ENCODE measurements around the gene FYTTD1.

The FYTTD1 gene

DNA sequence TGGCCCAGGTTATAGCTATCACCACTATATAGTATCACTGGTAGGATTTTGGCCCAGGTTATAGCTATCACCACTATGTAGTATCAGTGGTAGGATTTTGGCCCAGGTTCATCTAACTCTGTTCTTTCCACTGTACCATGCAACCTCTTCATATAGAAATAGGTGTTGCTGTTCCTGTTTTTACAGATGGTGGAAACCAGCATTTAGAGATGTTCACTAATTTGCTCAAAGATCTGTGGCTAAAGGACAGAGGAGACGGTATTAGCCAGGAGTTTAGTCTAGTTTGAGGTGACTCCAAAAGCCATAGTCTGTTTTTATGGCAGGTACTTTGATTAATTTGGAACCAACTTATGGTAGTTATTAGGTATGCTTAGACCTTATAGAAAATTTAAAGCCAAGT lies 44.4 kb downstream of the FYTTD1 start:
- no peak for DNase-seq

DNA sequence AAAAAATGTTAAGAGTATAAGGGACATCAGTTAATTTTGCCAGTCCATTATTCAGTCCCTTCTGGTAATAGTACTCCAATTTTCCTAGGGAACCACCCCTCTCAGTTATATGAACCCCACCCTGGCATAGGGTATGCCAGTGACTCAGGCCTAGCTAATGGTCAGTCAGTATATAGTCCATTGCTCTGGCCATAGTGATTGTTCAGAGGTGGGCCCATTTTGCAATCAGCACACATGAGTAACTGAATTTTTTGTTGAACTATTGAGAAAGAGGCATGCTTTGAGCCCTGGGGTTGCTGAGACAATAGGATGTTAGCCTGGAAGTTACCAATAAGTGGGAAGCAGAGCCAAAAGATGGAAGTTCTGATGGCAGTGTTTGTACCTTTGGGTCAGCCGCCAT lies 45.5 kb downstream of the FYTTD1 start:
- no peak for DNase-seq

DNA sequence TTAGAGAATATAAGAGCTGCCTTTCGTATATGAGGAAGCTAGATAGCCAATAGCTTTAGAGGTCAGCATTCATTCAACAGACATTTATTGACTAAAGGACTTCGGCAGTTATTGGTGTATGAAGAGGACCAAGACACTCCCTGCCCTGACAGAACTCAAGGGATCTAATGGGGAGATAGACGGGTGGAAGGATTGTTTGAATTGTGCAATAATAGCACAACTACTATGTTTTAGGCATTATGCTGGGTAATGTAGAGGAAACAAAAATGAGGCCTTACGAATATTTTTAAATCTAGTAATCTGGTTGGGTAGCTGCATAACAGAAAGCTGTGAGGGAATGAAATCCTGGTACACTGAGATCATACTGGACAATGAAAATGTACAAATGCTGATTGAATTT lies 46.4 kb downstream of the FYTTD1 start:
- no peak for DNase-seq

DNA sequence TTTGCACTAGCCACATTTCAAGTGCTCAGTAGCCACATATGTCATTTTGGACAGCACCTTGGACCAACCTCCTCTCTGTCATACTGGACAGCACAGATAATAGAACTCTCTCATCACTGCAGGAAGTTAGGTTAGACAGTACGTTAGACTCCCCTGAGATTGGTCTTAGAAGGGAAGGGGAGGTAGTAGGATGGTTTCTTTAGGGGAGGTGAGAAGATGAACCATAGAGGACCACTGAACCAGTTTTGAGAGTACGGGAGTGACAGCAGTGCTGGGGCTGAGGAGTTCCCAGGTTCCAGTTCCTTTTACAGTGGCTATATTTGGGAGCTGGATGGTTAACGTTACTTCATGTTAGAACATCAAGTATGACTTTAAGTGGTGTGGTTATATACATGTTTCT lies 49.2 kb downstream of the FYTTD1 start:
- DNase-seq, result no peak

DNA sequence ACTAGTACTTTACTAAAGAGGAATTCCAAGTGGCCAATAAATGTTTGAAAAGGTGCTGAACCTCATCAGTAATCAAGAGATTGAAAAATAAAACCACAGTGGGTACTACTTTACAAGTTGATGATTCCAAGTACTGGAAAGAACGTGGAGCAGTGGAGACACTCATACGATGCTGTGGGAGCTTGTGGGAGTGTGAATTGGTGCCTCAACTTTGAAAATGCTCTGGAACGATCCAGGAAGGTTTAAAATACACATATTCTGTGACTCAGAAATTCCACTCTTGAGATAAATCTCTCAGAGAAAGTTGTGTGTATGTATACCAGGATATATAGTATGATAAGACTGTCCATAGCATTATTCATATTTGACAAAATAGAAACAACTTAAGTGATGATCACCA lies 50.7 kb downstream of the FYTTD1 start:
- no peak for DNase-seq

DNA sequence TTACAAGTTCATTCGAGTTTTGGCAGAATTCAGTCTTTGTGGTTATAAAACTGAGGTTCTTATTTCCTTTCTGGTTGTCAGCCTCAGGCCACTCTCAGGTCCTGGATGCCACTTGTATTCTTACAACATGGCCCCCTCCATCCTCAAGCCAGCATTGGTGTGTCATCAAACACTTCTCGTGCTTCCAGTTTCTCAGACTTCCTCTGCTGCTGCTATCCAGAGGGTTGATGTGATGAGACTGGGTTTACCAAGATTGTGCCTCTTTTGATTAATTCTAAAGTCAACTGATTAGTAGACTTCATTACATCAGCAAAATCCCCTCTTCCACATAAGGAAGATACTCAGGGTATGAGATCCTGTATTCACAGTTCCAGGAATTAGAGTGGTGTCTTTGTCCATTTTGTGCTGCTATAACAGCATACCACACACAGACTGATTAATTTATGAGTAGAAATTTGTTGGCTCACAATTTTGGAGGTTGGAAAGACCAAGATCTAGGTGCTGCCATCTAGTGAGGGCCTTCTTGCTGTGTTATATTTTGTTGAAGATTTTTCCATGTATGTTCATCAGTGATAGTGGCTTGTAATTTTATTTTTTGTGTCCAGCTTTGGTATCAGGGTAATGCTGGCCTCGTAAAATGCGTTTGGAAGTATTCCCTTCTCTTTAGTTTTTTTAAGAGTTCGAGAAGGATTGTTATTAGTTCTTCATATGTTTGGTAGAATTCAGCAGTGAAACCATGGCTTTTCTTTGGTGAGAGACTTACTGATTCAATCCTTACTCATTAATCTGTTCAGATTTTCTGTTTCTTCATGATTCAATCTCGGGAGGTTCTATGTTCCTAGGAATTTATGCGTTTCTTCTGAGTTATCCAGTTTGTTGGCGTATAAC lies 52.5 kb downstream of the FYTTD1 start:
- no peak for DNase-seq

DNA sequence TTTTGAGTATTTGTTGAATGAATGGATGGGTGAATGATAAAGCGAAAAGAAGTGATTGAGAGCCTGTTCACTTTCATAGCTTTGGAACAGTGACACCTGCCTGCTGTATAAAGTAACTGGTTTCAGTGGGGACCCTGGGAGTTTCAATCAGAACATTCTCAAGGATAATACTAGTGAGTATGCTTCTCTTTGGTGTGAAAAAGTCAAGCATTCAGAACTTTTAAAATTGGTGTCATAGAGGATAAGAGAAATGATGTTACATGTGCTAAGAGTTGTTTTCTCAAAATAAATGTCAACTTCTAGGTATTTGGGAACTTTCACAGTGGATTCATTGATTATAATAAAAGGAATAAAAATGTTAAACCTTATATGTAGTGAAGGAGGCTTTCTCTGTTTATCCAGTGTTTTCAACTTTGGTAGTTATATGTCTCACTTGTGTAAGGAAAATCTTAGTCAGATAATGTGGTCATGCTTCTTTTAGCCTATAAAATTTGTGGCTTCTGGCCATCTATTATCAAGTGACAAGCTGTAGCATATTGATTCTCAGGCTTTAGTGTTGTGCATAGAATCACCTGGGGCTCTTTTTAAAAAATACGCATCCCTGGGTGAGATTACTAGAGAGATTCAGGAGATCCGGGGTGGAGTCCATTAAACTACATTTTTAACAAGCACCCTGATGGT lies 53.2 kb downstream of the FYTTD1 start:
- DNase-seq, result no peak

DNA sequence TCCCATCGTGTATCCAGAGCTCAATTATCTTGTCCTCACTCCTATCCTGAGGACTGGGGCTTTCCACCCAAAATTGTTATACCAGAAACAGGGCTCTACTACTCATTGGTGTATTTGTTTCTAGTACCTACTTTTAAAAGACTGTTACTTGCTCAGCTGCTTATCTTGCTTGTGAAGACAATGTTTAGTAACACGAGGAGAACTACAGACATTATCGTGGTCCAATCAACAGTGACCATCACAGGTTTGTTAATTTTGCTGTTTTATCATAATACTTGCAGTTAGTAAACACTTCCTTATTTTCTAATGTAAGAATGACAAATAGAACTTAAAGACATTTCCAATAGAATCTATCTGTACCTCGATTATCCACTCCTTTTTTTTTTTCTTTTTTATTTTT lies 54.8 kb downstream of the FYTTD1 start:
- no peak for DNase-seq

DNA sequence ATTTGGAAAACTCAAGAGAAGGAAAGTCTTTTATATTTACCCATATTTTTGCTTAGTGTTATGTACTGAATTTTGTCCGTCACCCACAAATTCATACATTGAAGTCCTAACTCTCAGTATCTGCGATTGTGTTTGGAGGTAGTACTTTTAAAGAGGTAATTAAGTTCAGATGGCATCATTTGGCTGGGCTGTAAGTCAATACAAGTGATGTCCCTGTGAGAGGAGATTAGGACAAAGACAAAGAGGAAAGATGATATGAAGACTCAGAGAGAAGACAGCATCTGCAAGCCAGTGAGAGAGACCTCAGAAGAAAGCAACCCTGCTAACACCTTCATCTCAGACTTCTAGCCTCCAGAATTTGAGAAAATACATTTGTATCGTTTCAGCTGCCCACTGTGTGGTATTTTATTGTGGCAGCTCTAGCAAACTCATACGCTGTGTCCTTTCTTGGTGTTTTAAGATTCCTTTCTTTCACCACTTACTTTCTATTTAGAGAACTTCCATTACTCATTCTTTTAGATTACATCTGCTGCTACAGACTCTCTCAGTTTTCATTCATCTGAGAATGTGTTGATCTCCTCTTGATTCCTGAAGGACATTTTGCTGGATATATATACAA lies 58.4 kb downstream of the FYTTD1 start:
- no peak for DNase-seq

DNA sequence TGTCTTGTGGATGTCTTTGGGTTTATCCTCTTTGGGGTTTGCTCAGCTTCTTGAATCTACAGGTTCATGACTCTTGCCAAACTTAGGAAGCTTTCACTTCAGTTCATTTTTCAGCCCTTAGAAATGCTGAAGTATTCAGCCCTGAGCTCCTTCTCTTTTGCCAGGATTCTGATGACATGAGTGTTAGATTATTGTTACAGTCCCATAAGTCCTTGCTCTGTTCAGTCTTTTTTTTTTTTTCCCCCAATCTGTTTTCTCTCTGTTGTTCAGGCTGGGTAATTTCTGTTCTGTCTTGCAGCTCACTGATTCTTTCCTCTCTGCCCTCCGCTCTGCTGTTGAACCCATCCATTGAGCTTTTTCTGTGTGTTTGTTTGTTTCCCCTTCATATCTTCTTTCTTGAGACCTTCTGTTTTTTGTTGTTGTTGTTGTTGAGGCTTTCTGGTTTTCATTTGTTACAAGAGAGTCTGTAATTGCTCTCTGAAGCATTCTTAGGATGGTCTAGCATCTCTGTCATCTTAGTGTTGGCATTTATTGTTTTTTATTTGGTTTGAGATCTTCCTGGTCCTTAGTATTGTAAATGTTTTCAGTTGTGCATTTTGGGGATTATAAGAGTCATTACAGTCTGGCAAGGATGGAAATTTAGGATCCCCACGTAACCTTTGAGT lies 59.8 kb downstream of the FYTTD1 start:
- DNase-seq, result no peak

DNA sequence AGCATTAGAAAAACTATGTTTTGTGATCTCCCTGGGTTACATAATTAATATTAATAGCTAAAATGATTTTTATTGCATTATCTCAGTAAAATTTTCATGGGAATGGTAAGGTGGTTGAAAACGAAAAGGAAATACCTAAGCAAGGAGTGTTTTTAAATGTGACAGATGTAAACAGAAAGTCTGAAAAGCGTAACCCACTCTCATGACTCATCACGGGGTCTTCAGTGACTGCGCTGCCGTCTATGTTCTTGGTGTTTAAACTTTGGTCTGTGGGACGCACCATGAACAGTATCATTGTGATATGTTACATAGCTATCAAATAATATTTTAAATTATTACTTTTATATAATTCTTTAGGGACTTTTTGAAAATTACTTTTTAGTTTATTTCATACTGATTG lies 61.2 kb downstream of the FYTTD1 start:
- DNase-seq, result no peak

DNA sequence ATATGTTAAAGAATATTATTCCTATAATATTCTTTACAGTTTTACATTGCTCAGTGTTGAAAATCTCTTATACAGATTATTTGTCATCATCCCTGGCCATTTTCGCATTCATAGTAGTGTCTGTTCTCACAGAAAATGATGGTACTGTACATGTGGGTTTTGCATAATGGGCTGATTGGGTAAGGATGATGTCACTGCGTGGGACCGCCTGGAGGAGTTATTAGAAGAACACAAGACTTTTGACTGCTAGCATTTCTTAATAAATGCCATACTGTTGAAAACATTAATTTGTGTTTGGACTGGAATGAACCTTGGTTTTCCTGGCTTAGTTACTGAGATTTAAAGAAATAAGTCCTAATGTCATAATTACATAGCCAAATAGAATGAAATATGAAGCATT lies 61.7 kb downstream of the FYTTD1 start:
- DNase-seq, result no peak

DNA sequence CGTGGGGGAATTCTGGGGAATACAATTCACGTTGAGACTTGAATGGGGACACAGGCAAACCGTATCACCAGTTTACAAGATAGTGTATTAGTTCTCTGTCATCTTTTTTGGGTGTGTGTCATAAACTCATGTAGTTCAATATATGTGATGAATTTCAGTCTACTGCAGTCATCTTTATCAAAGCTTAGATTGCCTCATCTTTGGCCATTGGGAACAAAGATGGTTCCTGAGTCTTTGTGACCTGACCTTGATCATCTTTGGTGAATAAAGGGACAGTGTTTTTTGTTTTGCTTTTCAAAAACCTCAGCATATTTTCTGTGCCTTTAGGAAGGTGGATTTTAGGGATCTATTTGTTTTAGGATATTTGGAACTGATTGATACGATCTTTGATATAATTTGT lies 64.7 kb downstream of the FYTTD1 start:
- DNase-seq, result no peak

DNA sequence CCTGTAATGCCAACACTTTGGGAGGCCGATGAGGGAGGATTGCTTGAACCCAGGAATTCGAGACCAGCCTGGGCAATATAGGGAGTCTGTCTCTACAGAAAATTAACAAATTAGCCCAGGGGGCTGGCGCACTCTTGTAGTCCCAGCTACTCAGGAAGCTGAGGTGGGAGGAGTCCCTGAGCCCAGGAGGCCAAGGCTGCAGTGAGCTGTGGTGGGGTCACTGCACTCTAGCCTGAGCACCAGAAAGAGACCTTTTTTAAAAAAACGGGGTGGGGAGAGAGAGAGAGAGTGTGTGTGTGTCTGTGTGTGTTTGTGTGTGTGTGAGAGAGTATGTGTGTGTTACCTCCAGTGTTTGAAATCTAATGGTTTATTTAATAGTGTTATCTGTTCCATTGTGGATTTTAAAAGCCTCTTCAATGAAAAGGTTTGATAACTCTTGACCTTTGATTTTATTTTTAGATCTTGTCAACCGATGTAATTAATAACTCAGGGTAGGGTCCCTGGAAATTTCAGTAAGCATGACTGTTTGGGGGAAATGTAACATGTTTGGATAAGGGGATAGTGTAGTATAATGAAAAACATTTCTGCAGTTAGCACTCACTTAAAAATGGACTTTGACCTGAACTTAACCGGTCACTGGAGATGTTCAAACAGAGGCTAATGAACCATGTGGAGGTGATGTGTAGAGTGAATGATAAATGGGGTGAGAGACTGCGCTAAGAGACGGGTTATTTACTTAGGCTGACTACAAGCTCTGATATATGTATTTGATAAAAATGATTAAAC lies 71.1 kb downstream of the FYTTD1 start:
- DNase-seq, result no peak

DNA sequence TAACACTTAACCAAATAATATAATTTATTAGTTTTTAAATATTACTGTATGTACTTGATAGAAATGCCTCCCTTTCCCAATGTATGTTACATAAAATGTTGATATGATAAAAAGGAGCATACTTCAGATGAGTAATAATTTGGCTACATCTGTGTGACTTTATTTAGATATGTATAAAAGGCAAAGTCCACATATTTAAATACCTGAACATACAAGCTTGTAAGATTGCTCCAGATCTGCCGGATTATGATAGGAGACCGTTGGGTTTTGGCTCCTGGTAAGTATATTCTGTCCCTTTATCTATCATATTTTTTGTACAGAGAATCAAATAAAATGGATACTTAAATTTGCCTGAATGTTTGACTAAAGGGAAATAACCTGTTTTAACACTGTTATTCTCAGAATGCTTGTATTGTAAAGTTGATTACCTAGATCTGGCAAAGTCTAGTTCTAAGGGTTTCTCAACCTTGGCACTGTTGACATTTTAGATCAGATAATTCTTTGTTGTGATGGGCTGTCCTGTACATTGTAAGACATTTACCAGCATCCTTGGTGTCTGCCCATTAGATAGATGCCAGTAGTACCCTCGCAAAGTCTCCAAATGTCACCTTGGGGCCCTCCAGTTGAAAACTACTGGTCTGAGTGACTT lies 79.8 kb downstream of the FYTTD1 start:
- DNase-seq, result no peak

DNA sequence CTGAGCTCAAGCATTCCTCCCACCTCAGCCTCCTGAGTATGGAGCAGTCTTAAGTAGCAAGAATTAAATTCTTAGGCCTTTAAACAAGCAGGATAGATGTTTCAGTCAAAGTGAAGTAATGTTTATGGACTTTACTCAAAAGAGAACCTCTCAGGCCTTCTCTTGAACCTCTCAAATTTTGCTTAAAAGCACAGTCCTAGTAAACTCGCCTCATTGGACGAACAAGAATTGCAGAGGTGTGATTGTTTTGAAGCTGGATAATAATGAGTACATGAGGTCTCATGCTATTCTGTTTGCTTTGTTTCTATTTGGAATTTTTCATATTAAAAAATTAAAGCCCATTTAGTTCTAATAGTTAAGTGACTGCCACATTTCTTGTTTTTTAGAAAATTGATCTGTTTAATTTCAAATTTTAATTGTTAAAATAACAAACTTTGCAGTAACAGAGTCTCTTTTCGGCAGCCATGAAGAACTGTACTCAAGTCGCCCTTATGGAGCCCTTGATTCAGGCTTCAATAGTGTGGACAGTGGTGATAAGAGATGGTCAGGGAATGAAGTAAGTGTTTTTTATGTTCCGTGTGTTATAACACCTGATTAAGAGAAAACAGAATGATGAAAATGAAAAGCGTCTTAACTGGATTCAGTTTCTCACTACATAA lies 80.8 kb downstream of the FYTTD1 start:
- DNase-seq, result no peak

DNA sequence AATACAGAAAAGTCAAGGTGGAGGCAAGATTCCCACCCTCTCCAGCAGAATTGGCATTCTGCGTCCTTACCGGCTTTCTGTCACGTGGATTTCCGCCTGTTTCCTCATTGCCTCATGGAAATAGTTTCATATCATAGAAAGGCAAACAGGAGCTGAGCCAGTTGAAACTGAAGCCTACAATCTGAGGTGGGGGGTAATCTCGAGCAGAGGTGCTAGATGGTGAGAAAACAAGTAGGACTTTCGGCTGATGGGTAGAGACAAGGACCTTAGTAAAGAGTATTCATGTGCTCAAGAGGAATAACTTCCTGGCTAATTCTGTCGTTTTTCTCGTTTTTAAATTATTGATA lies 81.3 kb downstream of the FYTTD1 start:
- no peak for DNase-seq

DNA sequence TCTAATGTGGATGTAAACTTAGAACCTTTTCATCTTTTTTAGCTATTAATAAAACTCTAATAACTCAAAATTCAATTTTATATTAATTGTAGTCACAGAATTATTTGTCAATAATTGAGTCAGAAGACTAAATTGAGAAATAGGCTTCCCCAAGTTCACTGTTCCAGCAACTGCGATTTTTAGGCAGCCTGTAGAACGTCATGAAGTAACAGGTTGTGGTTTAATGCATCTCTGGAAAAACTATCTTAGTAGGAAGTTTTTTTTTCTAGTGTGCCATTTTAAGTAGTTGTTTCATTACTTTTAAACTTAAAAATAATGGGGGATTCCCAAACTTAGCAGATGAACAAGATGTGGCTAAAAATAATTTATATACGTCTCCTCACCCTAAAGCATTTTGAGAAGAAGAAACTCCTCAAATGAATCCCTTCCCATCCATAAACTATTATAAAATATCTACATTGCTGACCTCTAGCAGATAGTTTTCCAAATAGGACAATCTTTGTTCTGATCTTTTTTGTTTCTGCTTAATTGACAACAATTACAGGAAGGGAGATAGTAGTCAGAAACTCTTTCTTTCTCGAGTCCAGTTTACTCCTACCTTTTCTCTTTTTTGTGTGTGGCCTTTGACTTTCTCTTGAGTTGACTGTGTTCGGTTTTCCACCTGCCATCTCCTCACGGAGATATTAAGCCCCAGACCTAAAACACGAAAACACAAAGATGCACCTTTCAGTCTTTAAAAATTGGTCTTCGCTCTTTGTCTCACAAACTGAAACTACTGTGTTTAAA lies 84.4 kb downstream of the FYTTD1 start:
- DNase-seq, result no peak

DNA sequence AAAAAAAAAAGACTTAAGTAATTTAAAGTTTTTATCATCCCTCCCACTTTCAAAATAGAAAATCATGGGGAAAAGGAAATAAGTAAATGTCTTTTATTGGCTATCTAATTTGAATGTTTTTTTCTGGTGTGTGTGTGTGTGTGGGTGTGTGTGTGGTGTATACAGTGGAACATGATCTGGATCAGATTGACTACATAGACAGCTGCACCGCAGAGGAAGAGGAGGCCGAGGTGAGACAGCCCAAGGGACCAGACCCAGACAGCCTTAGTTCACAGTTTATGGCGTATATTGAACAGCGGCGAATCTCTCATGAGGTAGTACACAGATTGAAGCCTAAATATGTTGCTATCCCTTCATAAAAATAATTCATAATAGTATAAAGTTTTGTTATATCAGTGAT lies 85.8 kb downstream of the FYTTD1 start:
- no peak for DNase-seq

DNA sequence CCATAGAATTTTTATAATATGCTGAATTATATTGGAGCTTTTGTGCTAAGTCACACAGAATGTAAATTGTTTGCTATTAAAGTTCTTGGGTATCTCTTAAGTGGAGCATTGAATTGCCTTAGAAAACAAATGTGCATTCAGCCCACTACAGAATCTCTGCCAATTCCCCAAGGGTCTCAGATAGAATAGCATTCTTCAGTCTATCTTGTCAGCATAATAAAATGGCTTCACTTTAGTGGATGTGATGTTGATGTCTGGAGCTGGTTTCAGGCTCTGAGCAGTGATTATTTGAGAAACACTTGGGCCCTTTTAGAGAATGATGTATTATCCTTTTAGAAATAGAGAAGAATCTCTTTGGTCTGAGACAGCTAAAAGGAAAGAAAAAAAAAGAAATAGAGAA lies 86.6 kb downstream of the FYTTD1 start:
- no peak for DNase-seq
